HG02981 (cell line): Measurements from ENCODE around the gene LDLRAD3.

ENCODE experiments used
- ATAC-seq: cut with Tn5 transposase; IDR thresholded peaks from one replicate; pipeline ENCODE4 v1.9.1; 2021; ENCODE audit warnings: mild to moderate bottlenecking, moderate library complexity; ENCODE audit not compliant: unreplicated experiment

LDLRAD3 gene

DNA sequence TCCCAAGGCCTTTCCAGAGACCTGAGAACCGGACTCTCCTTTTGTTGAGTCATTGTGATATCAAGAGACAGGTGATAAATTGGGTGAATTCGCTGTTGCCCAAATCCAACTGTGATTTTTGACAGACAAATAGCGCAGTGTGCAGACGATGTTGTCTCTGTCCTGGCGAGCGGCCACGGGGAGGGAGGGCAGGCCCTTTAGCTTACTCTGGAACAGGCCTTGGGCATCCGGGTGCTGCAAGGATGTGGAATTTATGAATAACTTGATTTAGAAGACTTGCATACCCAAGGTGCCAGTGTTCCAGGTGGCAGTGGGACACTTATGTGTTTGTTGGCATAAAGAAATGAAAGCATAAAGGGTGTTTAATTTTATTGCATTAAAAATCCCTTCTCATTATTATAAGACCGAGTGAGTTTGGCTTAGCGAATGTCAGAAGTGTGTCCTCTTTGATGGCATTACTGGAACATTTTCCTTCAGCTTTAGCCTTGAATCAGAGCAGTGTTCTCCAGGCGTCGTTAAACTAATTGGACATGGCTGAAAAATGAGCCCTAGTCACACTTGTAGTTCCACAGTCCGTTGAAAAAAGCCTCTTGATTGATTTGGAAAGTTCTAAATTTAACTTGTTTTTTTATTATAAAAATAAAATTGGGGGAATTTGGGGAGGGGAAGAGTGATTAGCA lies 9.4 kb downstream of the LDLRAD3 start:
- ATAC-seq = no peak

- ATAC-seq = no peak
These were observed 10.3 kb downstream of the LDLRAD3 start for GRCh38 chr11:35954205-35954604.

GRCh38 chr11:35955636-35956035 lies 11.8 kb downstream of the LDLRAD3 start:
- no peak for ATAC-seq

- ATAC-seq = no peak
These were observed 18.7 kb downstream of the LDLRAD3 start for GRCh38 chr11:35962369-35963138.

DNA sequence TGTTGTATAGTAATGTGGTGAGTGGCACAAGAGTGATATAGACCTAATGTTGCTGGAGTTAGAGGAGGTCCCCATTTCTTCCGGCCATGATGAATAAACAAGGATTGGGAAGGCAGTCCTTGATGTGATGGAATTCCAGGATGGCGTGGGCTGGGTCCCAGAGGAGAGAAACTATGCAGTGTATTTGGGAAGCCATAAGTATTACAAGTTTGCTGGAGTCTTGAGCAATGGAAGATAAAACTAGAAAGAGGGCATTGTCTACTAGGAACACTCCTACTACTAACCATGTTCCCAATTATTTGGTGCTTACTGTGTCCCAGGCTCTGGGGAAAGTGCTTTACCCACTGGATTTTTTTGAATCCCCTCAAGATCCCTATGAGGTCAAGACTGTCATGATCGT lies 20.0 kb downstream of the LDLRAD3 start:
- no peak for ATAC-seq

DNA sequence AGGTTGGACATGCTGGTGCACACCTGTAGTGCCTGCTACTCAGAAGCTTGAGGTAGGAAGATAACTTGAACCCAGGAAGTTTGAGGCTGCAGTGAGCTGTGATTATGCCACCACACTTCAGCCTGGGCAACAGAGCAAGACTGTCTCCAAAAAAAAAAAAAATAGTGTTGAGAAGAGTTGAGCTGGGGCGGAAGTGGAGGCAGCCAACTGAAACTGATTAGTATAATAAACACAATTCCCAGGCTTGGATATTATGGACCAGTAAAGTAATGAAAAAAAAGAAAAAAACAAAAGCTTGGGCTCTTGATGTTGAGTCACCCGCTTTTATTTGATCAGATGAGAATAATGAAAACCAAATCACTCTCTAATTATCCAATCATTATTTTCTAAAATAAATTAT lies 21.0 kb downstream of the LDLRAD3 start:
- no peak for ATAC-seq

- no peak for ATAC-seq
These were observed 23.2 kb downstream of the LDLRAD3 start for GRCh38 chr11:35967042-35967441.

DNA sequence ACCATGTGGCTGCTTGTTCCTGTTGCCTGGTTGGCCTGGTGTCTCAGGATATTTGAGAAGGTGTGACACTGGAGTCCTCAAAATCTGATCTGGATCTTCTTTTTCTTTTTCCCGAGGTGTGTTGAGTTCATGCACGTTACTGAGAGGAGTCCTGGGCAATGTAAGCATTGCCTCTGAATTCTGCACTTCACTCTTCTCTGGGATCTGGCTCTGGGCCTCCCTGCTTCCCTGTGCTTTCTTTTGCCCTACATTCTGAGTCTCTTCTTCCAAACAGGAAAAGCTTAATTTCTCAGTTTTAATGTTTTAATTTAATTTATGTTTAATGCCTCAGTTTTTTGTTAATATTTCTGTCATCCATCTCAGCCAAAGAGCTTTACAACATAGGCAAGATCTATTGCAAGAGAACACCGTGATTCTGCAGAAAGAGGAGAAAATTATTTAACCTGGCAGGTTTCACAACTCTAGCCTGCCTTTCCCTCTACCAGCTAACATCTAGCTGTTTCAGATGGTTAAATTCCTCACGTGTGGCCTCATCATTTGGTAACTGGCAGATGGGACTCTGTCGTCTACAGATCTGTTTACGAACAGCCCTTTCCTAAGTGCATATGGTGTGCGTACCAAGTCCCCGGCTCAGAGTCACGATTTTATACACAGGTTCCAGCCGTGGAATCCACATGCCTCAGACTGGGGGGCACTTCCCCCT lies 24.7 kb downstream of the LDLRAD3 start:
- no peak for ATAC-seq

GRCh38 chr11:35969089-35970042 lies 25.5 kb downstream of the LDLRAD3 start:
- no peak for ATAC-seq

- ATAC-seq = no peak
These were observed 26.6 kb downstream of the LDLRAD3 start for GRCh38 chr11:35970445-35970844.

- no peak for ATAC-seq
These were observed 28.1 kb downstream of the LDLRAD3 start for GRCh38 chr11:35971841-35972422.

- no peak for ATAC-seq
These were observed 31.2 kb downstream of the LDLRAD3 start for GRCh38 chr11:35974882-35975589.

GRCh38 chr11:35976434-35976833 lies 32.6 kb downstream of the LDLRAD3 start:
- ATAC-seq = no peak

- no peak for ATAC-seq
These were observed 34.3 kb downstream of the LDLRAD3 start for GRCh38 chr11:35978183-35978582.

DNA sequence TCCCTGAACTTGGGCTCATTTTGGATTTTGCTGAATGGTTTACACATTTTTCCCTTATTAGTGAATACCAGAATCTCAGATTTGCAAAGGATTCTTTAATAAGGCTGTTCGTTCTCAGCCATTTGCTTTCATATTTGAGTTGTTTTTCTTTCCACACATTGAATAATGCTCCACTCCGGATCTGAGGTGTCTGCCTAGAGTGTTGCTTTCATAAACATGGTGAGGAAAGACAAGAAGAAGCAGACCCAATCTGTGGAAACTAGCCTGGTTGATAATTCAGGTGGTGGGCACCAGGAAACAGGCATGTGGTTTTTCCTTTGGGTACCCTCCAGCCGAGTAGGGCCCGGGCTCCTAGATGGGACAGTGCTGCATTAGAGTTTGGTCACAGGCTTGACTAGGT lies 35.0 kb downstream of the LDLRAD3 start:
- ATAC-seq = no peak

DNA sequence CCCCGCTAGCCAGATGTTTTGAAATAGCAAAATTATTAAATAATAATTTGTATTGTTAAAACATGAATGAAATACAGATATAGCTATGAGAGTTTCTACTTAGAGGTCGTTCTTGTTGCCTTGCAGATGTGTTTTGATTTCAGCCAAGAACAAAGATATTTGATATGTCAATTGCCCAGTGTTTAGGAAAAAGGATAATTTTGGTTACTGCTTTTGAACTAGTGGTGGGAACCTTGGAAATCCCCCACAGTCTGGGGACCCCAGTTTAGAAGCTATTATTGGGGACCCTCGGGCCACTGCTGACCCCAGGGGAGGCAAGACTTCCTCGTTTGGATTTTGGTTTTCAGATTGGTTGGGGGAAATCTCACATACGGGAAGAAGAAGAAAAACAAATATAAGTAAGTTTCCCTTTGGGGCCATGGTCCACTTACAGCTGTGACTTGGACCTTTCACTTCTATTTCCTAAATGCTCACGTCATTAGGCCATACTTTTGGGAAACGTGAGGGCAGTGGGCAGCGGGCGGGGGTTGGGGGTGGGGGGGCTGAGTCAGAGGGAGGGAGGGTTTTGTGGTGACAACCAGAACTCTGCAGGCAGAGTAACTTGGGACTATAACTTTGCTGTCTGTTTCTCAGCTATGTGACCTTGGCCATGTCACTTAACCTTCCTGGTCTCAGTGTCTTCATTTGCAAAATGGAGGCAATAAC lies 37.0 kb downstream of the LDLRAD3 start:
- ATAC-seq = no peak

- ATAC-seq = no peak
These were observed 37.7 kb downstream of the LDLRAD3 start for GRCh38 chr11:35981581-35981980.

GRCh38 chr11:35982061-35982460 lies 38.2 kb downstream of the LDLRAD3 start:
- no peak for ATAC-seq

DNA sequence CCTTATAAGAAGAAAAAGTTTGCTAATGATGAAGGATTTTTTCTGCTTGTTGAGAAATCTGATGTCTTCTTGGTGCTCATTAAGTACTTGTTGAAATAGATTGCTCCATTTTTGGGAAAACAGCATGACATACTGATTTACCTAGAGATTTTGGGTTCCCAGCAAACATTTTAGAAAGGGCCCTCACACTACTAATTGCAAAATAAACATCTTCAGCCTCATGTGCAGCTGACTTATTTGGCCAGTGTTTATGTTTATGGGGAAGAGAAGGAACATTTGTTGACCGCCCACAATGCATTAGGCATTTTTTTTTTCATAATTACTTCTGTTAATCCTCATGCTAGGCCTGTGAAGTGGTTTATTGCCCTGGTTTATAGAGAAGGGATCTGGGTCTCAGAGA lies 40.1 kb downstream of the LDLRAD3 start:
- ATAC-seq = no peak
